Measurements from ENCODE around the gene USP11. TPM values are rescaled to one million over a fixed set of nuclear protein-coding genes. Genes with fewer than 3 reads are reported as not detected.

Gene USP11
- polyA plus RNA-seq = 10 to 100 TPM; 14.1 to 27.2 (median 25.6) TPM

DNA sequence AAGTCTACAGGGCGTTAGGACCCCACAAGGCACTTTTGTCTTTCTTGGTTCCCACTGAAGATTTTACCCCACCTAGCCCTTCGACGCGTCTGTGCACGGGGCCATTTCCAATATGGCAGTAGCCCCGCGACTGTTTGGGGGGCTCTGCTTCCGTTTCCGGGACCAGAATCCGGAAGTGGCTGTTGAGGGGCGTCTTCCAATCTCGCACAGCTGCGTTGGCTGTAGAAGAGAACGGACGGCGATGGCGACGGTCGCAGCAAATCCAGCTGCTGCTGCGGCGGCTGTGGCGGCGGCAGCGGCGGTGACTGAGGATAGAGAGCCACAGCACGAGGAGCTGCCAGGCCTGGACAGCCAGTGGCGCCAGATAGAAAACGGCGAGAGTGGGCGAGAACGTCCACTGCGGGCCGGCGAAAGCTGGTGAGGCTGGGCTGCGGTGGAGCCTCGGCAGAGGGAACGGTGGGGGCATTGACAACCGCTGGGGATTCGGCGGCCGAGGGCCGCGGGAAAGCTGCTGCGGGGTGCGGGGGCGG is at the start of gene USP11:
TSS of gene USP11 (plus strand) at position 207 of the 530 bp plus-strand sequence. CDS start at position 242, 35 bp downstream.
- no peak within 1 kb of the TSS for H3K27ac ChIP-seq (ENCODE audit: low read depth, low read length)
- 1 to 15% (median 2%) methylated on average over 31 to 46 of the region's 46 CpGs for WGBS, 3 donors

- no peak overlapping the region for H3K27ac ChIP-seq (ENCODE audit: low read depth, low read length)
- 84 to 94% (median 89%) methylated on average over 3 to 4 of the region's 4 CpGs for WGBS, 3 donors
These were observed 48.3 kb upstream of the USP11 start for GRCh38 chrX:47184486-47184885.

GRCh38 chrX:47185241-47185640 is 47.6 kb upstream of the USP11 start:
- 84 to 93% (median 92%) methylated on average over 8 to 17 of the region's 17 CpGs for WGBS, 3 donors
- no peak overlapping the region for H3K27ac ChIP-seq (ENCODE audit: low read depth, low read length)

DNA sequence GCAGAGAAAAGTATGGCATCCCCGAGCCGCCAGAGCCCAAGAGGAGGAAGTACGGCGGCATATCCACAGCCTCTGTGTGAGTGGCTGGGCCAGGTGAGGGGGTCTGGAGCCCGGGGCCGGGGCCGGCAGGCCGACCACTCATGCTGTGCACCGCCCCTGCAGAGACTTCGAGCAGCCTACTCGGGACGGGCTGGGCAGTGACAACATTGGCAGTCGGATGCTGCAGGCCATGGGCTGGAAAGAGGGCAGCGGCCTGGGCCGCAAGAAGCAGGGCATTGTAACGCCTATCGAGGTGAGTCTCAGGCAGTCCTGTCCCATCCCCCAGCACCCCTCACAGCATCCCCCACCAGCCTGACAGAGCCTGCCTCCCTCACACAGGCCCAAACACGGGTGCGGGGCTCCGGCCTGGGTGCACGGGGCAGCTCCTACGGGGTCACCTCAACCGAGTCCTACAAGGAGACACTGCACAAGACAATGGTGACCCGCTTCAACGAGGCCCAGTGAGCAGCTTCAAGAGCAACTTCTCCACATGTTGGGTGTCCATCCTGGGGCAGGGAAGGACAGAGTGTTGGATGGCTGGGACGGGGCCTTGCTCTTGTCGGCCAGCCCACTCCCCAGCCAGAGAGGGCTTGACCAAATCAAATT is 46.6 kb upstream of the USP11 start:
- 80 to 91% (median 88%) methylated on average over 15 to 27 of the region's 27 CpGs for whole genome bisulfite sequencing, 3 donors

DNA sequence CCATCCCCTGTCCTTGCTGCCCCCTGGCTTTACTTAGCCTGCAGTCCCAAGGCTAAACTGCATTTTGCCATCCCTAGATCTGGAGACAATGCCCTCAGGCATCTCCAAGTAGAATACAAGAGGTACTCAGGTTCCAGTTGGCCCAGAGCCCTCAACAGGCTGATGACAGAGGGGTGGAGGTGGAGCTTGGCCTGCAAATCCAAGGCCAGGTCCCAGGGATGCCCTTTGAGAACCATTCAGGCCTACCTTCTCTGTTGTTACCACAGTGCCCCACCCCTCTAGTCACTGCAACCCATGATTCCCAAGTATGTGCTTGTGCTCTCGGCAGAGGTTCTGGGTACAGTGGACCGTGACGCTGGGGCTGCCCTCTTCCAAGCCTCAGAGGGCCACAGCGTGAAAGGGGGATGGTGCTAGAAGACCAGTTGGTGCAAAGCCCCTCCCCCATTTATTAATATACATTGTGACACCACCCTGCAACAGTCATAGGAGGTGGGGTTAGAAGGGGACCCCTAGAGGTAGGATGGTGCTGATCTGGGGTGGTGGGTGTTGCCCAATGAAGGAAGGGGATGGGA is 45.6 kb upstream of the USP11 start:
- H3K27ac ChIP-seq (ENCODE audit: low read depth, low read length) = no peak overlapping the region
- 71 to 92% (median 78%) methylated on average over 4 of the region's 4 CpGs for WGBS, 3 donors

More for the DNA sequence above, 46.6 kb upstream of the USP11 start:
- H3K27ac ChIP-seq (ENCODE audit: low read depth, low read length) = no peak overlapping the region

DNA sequence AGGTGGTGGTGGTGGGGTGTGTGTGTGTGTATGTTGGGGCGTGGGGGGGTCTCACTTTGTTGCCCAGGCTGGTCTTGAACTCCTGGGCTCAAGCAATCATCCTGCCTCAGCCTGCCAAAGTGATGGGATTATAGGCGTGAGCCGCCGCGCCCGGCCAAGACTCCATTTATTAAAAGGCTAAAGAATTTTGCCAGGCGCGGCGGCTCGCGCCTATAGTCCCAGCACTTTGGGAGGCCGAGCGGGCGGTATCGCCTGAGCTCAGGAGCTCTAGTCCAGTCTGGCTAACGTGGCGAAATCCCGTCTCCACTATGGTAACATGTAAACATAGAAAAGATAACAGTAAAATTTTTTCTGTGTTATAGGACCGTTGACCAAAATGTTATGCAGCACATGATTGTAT is 42.9 kb upstream of the USP11 start:
- H3K27ac ChIP-seq (ENCODE audit: low read depth, low read length) = no peak overlapping the region
- 63 to 74% (median 67%) methylated on average over 18 to 19 of the region's 19 CpGs for WGBS, 3 donors

DNA sequence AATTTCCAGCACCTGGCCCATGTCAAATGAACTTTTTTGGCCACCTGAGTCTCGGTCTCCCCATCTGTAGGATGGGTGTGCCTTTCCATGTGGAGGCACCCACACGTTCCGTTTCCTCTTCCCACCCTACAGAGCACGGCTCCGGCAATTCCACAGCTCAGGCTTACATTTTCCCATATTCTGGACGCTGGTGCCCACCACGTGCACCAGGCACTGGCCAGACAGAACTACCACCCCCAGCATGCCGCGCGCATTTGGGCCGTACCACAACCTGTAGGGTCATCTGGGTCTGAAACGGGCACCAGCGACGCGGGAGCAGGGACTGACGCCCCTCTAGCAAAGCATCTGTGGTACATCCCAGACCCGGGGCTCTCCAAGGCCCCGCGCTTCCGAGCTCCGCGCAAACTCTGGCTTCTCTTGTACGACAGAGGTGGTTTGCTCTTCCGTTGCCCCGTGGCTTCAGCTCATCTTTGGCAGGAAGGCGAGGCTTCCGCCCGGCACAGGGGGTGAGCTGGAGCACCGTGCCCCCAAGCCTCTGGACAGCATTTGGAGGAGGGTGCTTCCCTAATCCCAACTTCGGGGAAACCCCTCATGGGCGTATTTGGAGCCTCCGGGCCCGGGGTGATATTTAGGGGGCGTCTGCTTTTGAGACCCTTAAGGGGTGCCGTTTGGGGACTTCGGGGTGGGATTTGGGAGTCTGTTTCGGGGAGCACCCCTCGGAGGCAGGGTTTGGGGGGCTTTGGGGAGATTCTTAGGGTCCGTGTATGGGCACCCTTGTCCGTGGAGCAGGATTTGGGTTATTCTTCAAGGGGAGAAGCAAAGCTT is 42.2 kb upstream of the USP11 start:
- 1 to 15% (median 3%) methylated on average over 37 to 40 of the region's 40 CpGs for WGBS, 3 donors
- H3K27ac ChIP-seq (ENCODE audit: low read depth, low read length) = no peak overlapping the region

DNA sequence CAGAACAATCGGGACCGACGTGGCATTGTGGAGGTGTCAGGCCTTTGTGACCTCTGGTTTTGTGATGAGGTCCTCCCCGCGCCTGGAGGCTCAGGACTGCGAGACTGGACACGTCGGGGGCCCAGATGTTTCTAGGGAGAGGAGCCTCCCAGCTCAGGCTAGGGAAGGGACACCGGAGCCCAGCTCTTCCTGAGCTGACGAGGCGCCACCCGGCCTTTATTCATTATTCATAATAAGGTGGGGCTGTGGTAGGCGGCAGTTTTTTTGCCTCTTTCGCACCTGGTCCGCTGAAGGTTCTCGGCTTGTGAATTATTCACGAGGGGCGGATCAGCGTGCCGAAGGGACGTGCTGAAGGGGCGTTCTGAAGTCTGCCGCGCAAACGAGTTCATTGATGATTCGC is 41.5 kb upstream of the USP11 start:
- 3 to 30% (median 6%) methylated on average over 26 of the region's 26 CpGs for WGBS, 3 donors
- H3K27ac ChIP-seq (ENCODE audit: low read depth, low read length) = no peak overlapping the region

- no peak overlapping the region for H3K27ac ChIP-seq (ENCODE audit: low read depth, low read length)
- WGBS, 3 donors = 39 to 64% (median 64%) methylated on average over 16 of the region's 16 CpGs
These were observed 40.9 kb upstream of the USP11 start for GRCh38 chrX:47191806-47192401.

GRCh38 chrX:47193475-47194193 is 39.2 kb upstream of the USP11 start, which contains the start of gene UBA1:
Gene UBA1, plus strand, starts transcription at chrX:47193829. Its CDS starts 4,974 bp downstream, at chrX:47198803.
- 0 to 1% (median 1%) methylated on average over 31 to 50 of the region's 50 CpGs for WGBS, 3 donors
- H3K27ac ChIP-seq (ENCODE audit: low read depth, low read length) = no peak within 1 kb of the TSS

- H3K27ac ChIP-seq (ENCODE audit: low read depth, low read length) = no peak overlapping the region
- 7 to 20% (median 9%) methylated on average over 13 to 14 of the region's 14 CpGs for WGBS, 3 donors
These were observed 38.5 kb upstream of the USP11 start for GRCh38 chrX:47194194-47194787.

GRCh38 chrX:47196098-47196497 is 36.7 kb upstream of the USP11 start:
- no peak overlapping the region for H3K27ac ChIP-seq (ENCODE audit: low read depth, low read length)

DNA sequence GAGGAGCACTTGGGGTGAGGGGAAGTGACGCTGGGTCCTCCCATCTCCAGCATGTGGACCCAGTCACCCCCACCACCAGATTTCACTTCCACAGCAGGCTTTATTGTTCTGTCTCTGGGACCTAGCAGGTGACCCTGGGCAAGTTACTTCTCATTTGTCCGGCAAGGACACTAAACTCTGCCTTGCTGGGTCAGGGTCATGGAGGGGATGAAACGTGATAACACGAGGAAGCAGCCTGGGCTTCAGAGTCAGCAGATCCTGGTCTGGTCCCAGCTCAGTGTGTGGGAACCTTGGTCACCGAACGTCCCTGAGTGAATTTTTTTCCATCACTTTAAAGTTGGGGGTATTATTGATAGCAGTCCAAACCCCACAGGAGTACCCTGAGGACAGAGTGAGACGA is 35.3 kb upstream of the USP11 start:
- WGBS, 3 donors = 33 to 62% (median 58%) methylated on average over 7 of the region's 7 CpGs
- no peak overlapping the region for H3K27ac ChIP-seq (ENCODE audit: low read depth, low read length)

More at GRCh38 chrX:47196098-47196497, 36.7 kb upstream of the USP11 start:
- WGBS, 3 donors = 37 to 57% (median 46%) methylated on average over 3 of the region's 3 CpGs

DNA sequence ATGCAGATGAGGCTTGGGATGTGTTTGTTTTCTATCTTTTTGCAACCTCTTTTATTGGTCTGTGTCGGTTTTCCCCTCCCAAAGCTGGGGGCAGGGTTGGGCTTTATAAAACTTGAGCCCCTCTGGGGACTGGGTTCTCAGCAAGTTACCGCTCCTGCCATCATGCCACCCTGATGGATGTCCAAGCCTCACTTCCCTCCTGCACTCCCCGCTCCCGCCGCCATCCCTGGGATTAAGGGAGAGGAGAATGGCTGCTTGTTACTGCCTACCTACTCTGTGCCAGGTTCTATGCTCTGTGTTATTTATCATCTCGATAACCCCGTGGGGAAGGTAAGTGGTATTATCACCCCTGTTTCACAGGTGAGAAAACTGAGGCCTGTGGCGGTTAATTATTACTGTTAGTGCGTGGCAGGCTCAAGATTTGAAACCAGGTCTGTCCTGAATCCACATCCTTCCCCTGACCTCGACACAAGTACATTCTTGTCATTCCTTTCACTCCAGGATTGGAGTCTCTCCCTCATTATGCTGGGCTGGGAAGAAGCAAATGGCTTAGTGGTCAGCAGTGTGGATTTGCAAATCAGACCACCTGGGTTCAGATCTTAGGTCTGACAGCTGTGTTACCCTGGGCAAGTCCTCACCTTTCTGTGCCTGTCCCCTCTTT is 34.7 kb upstream of the USP11 start:
- 74 to 90% (median 81%) methylated on average over 9 to 10 of the region's 10 CpGs for WGBS, 3 donors
- no peak overlapping the region for H3K27ac ChIP-seq (ENCODE audit: low read depth, low read length)

DNA sequence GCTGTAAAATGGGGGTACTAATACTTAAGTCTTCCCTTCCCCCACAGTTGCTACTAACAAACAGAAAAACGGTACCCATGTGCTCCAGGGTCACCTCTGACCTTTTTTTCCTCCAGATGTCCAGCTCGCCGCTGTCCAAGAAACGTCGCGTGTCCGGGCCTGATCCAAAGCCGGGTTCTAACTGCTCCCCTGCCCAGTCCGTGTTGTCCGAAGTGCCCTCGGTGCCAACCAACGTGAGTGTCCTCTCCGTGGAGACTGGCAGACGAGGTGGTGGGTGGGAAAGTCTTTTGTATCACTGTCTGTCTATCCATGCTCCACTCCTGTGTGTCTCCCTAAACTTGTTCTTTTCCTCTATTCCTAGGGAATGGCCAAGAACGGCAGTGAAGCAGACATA is 34.1 kb upstream of the USP11 start:
- WGBS, 3 donors = 75 to 83% (median 77%) methylated on average over 8 to 15 of the region's 15 CpGs
- H3K27ac ChIP-seq (ENCODE audit: low read depth, low read length) = no peak overlapping the region

DNA sequence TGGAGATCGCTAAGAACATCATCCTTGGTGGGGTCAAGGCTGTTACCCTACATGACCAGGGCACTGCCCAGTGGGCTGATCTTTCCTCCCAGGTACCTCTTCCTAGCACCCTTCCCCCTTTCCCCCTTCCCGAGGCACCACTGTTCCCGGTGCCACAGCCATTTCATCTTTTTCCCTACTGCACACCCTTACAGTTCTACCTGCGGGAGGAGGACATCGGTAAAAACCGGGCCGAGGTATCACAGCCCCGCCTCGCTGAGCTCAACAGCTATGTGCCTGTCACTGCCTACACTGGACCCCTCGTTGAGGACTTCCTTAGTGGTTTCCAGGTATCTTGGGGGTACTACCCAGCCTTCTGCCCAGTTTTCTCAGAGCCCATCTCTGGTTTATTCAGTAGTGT is 33.5 kb upstream of the USP11 start:
- H3K27ac ChIP-seq (ENCODE audit: low read depth, low read length) = no peak overlapping the region
- WGBS, 3 donors = 89 to 96% (median 90%) methylated on average over 10 of the region's 10 CpGs
